HepG2 (cell line): ENCODE measurements around the gene CPLANE2. TPM values are rescaled to one million over a fixed set of nuclear protein-coding genes. Genes with fewer than 3 reads are reported as not detected.

Experiments used
- EHMT2 ChIP-seq: fragments of 200-600 bp; sonication (generic); IDR thresholded peaks from 2 replicates; pipeline ENCODE4 v1.7.0; 2017; ENCODE audit warnings: antibody characterized with exemption, low read depth, low read length, borderline replicate concordance
- GABPA ChIP-seq, 2 experiments: IDR thresholded peaks; 2 replicates each; pipeline ENCODE4 v1.6.1; 2011 to 2016; ENCODE audit warnings: low read depth in 2 of 2, low read length in 1 of 2, missing biosample characterization in 1 of 2, missing genetic modification characterization in 1 of 2
- GTF3A ChIP-seq: sonication (generic); formaldehyde crosslinking; conservative IDR thresholded peaks from 2 replicates; pipeline ENCODE4 v1.4.0; 2020; ENCODE audit warnings: mild to moderate bottlenecking, missing genetic modification reagents
- HMGA1 ChIP-seq: sonication (generic); formaldehyde crosslinking; conservative IDR thresholded peaks from 2 replicates; pipeline ENCODE4 v1.4.0; 2020; ENCODE audit warnings: missing genetic modification reagents
- JDP2 ChIP-seq: sonication (generic); formaldehyde crosslinking; IDR thresholded peaks from 2 replicates; pipeline ENCODE4 v1.8.1; 2022; ENCODE audit warnings: missing genetic modification reagents, borderline replicate concordance
- KLF6 ChIP-seq: IDR thresholded peaks from 2 replicates; pipeline ENCODE4 v1.8.0; 2016; ENCODE audit warnings: missing biosample characterization, missing genetic modification reagents
- MAFG ChIP-seq: sonication (generic); formaldehyde crosslinking; IDR thresholded peaks from 2 replicates; pipeline ENCODE4 v1.5.1; 2020; ENCODE audit warnings: mild to moderate bottlenecking, missing genetic modification reagents
- MED8 ChIP-seq: sonication (generic); formaldehyde crosslinking; IDR thresholded peaks from 2 replicates; pipeline ENCODE4 v1.8.1; 2023; ENCODE audit warnings: mild to moderate bottlenecking, missing genetic modification reagents; ENCODE audit not compliant: insufficient replicate concordance
- MZF1 ChIP-seq: sonication (generic); formaldehyde crosslinking; IDR thresholded peaks from 2 replicates; pipeline ENCODE4 v1.8.1; 2023; ENCODE audit warnings: mild to moderate bottlenecking, missing genetic modification reagents, borderline replicate concordance
- NCOA1 ChIP-seq: sonication (generic); formaldehyde crosslinking; IDR thresholded peaks from 2 replicates; pipeline ENCODE4 v1.9.0; 2021; ENCODE audit warnings: missing genetic modification reagents
- SRSF4 ChIP-seq: fragments of 200-400 bp; formaldehyde crosslinking; IDR thresholded peaks from one replicate; pipeline ENCODE4 v1.6.1; 2018; ENCODE audit warnings: mild to moderate bottlenecking, low read depth, low read length, moderate library complexity; ENCODE audit not compliant: poor library complexity, severe bottlenecking
- SSRP1 ChIP-seq: IDR thresholded peaks from 2 replicates; pipeline ENCODE4 v1.6.1; 2016; ENCODE audit warnings: control low read depth
- TARDBP ChIP-seq: sonication (generic); formaldehyde crosslinking; IDR thresholded peaks from 2 replicates; pipeline ENCODE4 v1.8.0; 2022; ENCODE audit warnings: mild to moderate bottlenecking, missing genetic modification reagents
- ZFY ChIP-seq: sonication (generic); formaldehyde crosslinking; IDR thresholded peaks from 2 replicates; pipeline ENCODE4 v1.4.0; 2020; ENCODE audit warnings: missing genetic modification reagents
- ZMYM3 ChIP-seq: sonication (generic); formaldehyde crosslinking; IDR thresholded peaks from 2 replicates; pipeline ENCODE4 v1.5.1; 2020; ENCODE audit warnings: mild to moderate bottlenecking, missing genetic modification reagents
- ZNF44 ChIP-seq: sonication (generic); formaldehyde crosslinking; IDR thresholded peaks from 2 replicates; pipeline ENCODE4 v1.5.1; 2020; ENCODE audit warnings: mild to moderate bottlenecking, missing genetic modification reagents
- ZNF678 ChIP-seq: sonication (generic); formaldehyde crosslinking; IDR thresholded peaks from 2 replicates; pipeline ENCODE4 v1.4.0; 2020; ENCODE audit warnings: mild to moderate bottlenecking, missing genetic modification reagents
- ZNF720 ChIP-seq: sonication (generic); formaldehyde crosslinking; IDR thresholded peaks from 2 replicates; pipeline ENCODE4 v1.4.0; 2020; ENCODE audit warnings: missing genetic modification reagents
- polyA plus RNA-seq, 8 experiments: library from polyadenylated mRNA; depleted of rRNA in 3 of 8; stranded (reverse) in 7 of 8; unstranded in 1 of 8; fragments of >200 nt; fragmentation: Illumina TruSeq in 4 of 8; extraction: Trizol in 4 of 8; gene quantifications; 2 replicates each; pipeline versions ENCODE4 v1.2.1 to v1.2.3, GENCODE V29; 2011 to 2016; ENCODE audit warnings: low read depth in 4 of 8, missing spikeins in 1 of 8, mixed read lengths in 1 of 8; ENCODE audit not compliant: insufficient read depth in 1 of 8
- total RNA-seq, 5 experiments: library from RNA; depleted of rRNA; stranded (reverse); fragments of >200 nt; fragmentation: Illumina TruSeq; extraction: Trizol; gene quantifications; 2 replicates each; pipeline ENCODE4 v1.2.3, GENCODE V29; 2016; ENCODE audit warnings: low read depth in 1 of 5
- TF ChIP-seq, protein P1 (sequence below): sonication (generic); formaldehyde crosslinking; IDR thresholded peaks from 2 replicates; pipeline ENCODE4 v1.9.0; 2022; ENCODE audit warnings: missing genetic modification reagents, mild to moderate bottlenecking, borderline replicate concordance
- TF ChIP-seq, protein P2 (sequence below): sonication (generic); formaldehyde crosslinking; IDR thresholded peaks from 2 replicates; pipeline ENCODE4 v1.5.0; 2020; ENCODE audit warnings: mild to moderate bottlenecking, missing genetic modification reagents, moderate library complexity
- TF ChIP-seq, protein P3 (sequence below): sonication (generic); formaldehyde crosslinking; IDR thresholded peaks from 2 replicates; pipeline ENCODE4 v1.4.0; 2020; ENCODE audit warnings: missing genetic modification reagents
- TF ChIP-seq, protein P4 (sequence below): sonication (generic); formaldehyde crosslinking; IDR thresholded peaks from 2 replicates; pipeline ENCODE4 v1.5.1; 2020; ENCODE audit warnings: missing genetic modification reagents, mild to moderate bottlenecking, borderline replicate concordance

The CPLANE2 gene
- total and polyA plus RNA-seq, 2 of the 13 experiments (the other 11 are each of a cell fraction or from before 2014, with no cell fraction given): 0.29 to 1.6 TPM

DNA sequence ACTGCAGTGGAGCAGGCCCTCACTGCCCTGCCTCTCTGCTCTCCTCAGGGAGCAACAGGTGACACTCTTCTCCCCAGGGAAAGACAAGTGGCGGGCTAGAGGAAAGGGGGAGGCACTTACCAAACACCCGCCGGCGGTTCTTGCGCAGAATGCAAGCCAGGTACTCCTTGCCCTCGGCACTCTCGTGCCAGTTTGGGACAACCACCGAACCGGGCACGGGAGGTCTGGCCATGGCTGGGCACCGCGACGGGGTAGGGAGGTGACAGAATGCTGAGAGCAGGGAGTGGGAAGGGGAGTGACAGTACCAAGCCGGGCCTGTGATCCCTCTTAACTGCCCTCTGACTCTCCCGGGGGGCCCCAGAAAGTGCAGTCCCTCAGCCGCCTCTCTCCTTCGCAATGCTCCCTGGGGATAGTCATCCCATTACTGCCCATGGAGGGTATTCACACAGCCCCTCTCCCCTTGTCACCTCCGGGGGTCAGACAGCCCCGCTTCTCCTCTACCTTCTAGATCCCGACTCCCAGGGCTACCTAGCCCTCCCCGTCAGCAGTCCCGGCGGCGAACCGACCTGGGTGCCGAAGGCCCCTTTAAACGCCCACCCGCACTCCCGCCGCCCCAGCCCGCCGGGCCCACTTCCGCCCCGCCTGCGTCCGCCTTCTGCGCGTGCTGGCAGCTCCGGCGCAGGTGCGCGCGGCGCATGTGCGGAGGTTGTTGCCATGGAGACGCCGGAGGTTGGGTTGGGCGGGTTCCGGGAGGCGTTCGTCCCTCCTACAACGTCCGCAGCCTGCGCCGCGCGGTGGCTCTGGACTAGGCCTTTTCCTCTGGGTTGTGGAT lies at the start of gene CPLANE2 (continued):
- TF ChIP-seq, protein P1, sequence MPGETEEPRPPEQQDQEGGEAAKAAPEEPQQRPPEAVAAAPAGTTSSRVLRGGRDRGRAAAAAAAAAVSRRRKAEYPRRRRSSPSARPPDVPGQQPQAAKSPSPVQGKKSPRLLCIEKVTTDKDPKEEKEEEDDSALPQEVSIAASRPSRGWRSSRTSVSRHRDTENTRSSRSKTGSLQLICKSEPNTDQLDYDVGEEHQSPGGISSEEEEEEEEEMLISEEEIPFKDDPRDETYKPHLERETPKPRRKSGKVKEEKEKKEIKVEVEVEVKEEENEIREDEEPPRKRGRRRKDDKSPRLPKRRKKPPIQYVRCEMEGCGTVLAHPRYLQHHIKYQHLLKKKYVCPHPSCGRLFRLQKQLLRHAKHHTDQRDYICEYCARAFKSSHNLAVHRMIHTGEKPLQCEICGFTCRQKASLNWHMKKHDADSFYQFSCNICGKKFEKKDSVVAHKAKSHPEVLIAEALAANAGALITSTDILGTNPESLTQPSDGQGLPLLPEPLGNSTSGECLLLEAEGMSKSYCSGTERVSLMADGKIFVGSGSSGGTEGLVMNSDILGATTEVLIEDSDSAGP (CRISPR knock-in tag): peak; percentile 99
- TF ChIP-seq MZF1 (CRISPR knock-in tag) (no peak), NCOA1 (no peak), GTF3A (CRISPR knock-in tag) (no peak), SSRP1 (CRISPR knock-in tag) (no peak), ZFY (CRISPR knock-in tag) (peak; percentile 87), GABPA (IDR thresholded peaks at IDR 0.05; ENCODE audit: low read depth, low read length) (peak; percentile 40; the same call in 1 of the 2 replicates), GABPA (CRISPR knock-in tag; IDR thresholded peaks at IDR 0.05; ENCODE audit: low read depth) (peak; percentile 63; the same call in 1 of the 2 replicates), EHMT2 (no peak), ZNF44 (CRISPR knock-in tag) (no peak), MED8 (no peak), JDP2 (no peak), HMGA1 (CRISPR knock-in tag) (no peak), ZMYM3 (CRISPR knock-in tag) (no peak), ZNF678 (CRISPR knock-in tag) (no peak), TARDBP (CRISPR knock-in tag) (peak; percentile 62; the same call in 1 of the 2 replicates), SRSF4 (no peak), KLF6 (CRISPR knock-in tag) (no peak), ZNF720 (CRISPR knock-in tag) (no peak), MAFG (no peak)
- TF ChIP-seq, protein P2, sequence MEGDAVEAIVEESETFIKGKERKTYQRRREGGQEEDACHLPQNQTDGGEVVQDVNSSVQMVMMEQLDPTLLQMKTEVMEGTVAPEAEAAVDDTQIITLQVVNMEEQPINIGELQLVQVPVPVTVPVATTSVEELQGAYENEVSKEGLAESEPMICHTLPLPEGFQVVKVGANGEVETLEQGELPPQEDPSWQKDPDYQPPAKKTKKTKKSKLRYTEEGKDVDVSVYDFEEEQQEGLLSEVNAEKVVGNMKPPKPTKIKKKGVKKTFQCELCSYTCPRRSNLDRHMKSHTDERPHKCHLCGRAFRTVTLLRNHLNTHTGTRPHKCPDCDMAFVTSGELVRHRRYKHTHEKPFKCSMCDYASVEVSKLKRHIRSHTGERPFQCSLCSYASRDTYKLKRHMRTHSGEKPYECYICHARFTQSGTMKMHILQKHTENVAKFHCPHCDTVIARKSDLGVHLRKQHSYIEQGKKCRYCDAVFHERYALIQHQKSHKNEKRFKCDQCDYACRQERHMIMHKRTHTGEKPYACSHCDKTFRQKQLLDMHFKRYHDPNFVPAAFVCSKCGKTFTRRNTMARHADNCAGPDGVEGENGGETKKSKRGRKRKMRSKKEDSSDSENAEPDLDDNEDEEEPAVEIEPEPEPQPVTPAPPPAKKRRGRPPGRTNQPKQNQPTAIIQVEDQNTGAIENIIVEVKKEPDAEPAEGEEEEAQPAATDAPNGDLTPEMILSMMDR: peak; percentile 40
- TF ChIP-seq, protein P3, sequence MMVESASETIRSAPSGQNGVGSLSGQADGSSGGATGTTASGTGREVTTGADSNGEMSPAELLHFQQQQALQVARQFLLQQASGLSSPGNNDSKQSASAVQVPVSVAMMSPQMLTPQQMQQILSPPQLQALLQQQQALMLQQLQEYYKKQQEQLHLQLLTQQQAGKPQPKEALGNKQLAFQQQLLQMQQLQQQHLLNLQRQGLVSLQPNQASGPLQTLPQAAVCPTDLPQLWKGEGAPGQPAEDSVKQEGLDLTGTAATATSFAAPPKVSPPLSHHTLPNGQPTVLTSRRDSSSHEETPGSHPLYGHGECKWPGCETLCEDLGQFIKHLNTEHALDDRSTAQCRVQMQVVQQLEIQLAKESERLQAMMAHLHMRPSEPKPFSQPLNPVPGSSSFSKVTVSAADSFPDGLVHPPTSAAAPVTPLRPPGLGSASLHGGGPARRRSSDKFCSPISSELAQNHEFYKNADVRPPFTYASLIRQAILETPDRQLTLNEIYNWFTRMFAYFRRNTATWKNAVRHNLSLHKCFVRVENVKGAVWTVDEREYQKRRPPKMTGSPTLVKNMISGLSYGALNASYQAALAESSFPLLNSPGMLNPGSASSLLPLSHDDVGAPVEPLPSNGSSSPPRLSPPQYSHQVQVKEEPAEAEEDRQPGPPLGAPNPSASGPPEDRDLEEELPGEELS (CRISPR knock-in tag): 0 out of 2 replicates have a peak, but pooled peaks have one; percentile 7
- TF ChIP-seq, protein P4, sequence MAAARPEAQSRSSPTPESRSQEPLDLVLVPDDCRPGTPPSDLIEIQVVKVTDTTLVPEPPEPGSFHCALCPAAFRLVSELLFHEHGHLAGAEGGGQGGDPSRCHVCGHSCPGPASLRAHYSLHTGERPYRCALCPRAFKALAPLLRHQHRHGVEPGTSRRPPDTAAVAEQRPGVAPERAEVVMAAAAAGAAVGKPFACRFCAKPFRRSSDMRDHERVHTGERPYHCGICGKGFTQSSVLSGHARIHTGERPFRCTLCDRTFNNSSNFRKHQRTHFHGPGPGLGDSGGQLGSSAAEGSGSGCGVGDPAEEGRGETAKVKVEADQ: no peak
